Endothelial cell of umbilical vein (primary cell): ENCODE data around the gene NPLOC4. TPM values are rescaled to one million over a fixed set of nuclear protein-coding genes. Genes with fewer than 3 reads are reported as not detected.
"Not testable (repeated sequence)": the region's sequence is repeated elsewhere in the genome, so short reads cannot be mapped to it uniquely, and the experiment has no call there.

Source experiments
- BruUV-seq: library from RNA; stranded (reverse); fragments of 400-500 nt; replicated peaks from 2 replicates; lab custom pipeline; 2021; lab: Mats Ljungman, UMichigan
- CTCF ChIA-PET: fragments of 300-600, 350-600 bp; sonication (Branson Sonifier 250); formaldehyde crosslinking; loops from one replicate; lab custom pipeline; 2021; ENCODE audit warnings: antibody characterized with exemption, inconsistent platforms; lab: Charles Lee
- POLR2A ChIA-PET: fragments of 300-600, 350-600 bp; sonication (Branson Sonifier 250); formaldehyde crosslinking; loops from one replicate; lab custom pipeline; 2021; ENCODE audit warnings: antibody characterized with exemption, inconsistent platforms; lab: Charles Lee
- DNase-seq: peaks from one replicate; pipeline ENCODE4 v3.0.0-alpha.2; 2011; ENCODE audit warnings: low read depth, low spot score
- FAIRE-seq: peaks from 2 replicates; lab custom pipeline; 2011; peaks lifted over from hg19 to GRCh38; lab: Jason Lieb, UNC
- H2AFZ ChIP-seq: 2 replicates; pipeline ENCODE4 v1.6.0; 2012; ENCODE audit warnings: low read depth, low read length, control low read depth, inconsistent platforms
- H3K27ac ChIP-seq: 2 replicates; pipeline ENCODE4 v1.5.1; 2011; ENCODE audit warnings: low read depth, mild to moderate bottlenecking, control low read depth, low read length, moderate library complexity; ENCODE audit not compliant: insufficient read depth
- H3K27me3 ChIP-seq, 2 experiments: 2 replicates each; pipeline versions ENCODE4 v1.6.0 to v1.6.1; 2011; ENCODE audit warnings: low read length in 2 of 2, mixed read lengths in 1 of 2; ENCODE audit not compliant: control insufficient read depth in 2 of 2, insufficient read depth in 2 of 2
- H3K36me3 ChIP-seq, 2 experiments: 2 replicates in 1 of 2; 3 replicates in 1 of 2; pipeline ENCODE4 v1.5.1; 2011; ENCODE audit warnings: low read length in 2 of 2, mild to moderate bottlenecking in 1 of 2, moderate library complexity in 1 of 2; ENCODE audit not compliant: control insufficient read depth in 2 of 2, insufficient read depth in 2 of 2; ENCODE audit errors: extremely low read depth in 1 of 2
- H3K4me1 ChIP-seq: 3 replicates; pipeline ENCODE4 v1.5.1; 2011; ENCODE audit warnings: mild to moderate bottlenecking, low read length; ENCODE audit not compliant: control insufficient read depth, insufficient read depth; ENCODE audit errors: extremely low read depth
- H3K4me2 ChIP-seq: 2 replicates; pipeline ENCODE4 v1.6.1; 2011; ENCODE audit warnings: low read length, control low read depth, mixed read lengths; ENCODE audit not compliant: insufficient read depth
- H3K4me3 ChIP-seq, 3 experiments: fragments of 200-600 bp in 1 of 3; sonication (generic), shearing (Covaris generic) in 1 of 3; replicated peaks in 1 of 3; 2 replicates each; pipeline ENCODE4 v1.5.1; 2011 to 2016; ENCODE audit warnings: control low read depth in 3 of 3, low read length in 3 of 3, mild to moderate bottlenecking in 2 of 3, inconsistent platforms in 1 of 3, low read depth in 1 of 3, moderate library complexity in 1 of 3; ENCODE audit not compliant: insufficient read depth in 1 of 3
- H3K79me2 ChIP-seq: 2 replicates; pipeline ENCODE4 v1.6.0; 2012; ENCODE audit warnings: low read length, inconsistent platforms; ENCODE audit not compliant: control insufficient read depth, insufficient read depth
- H3K9ac ChIP-seq: replicated peaks from 2 replicates; pipeline ENCODE3; 2011; ENCODE audit warnings: low read length, control low read depth; ENCODE audit not compliant: insufficient read depth; ENCODE audit errors: extremely low read depth
- H3K9me1 ChIP-seq: replicated peaks from 3 replicates; pipeline ENCODE4 v1.6.0; 2011; ENCODE audit warnings: mild to moderate bottlenecking, low read length; ENCODE audit not compliant: control insufficient read depth, insufficient read depth; ENCODE audit errors: extremely low read depth
- H3K9me3 ChIP-seq: replicated peaks from 2 replicates; pipeline ENCODE4 v1.5.1; 2012; ENCODE audit warnings: low read length, inconsistent platforms; ENCODE audit not compliant: control insufficient read depth, insufficient read depth
- H4K20me1 ChIP-seq: replicated peaks from 2 replicates; pipeline ENCODE3; 2011; ENCODE audit warnings: mild to moderate bottlenecking, low read length; ENCODE audit not compliant: control insufficient read depth, insufficient read depth; ENCODE audit errors: extremely low read depth
- EZH2 ChIP-seq: IDR thresholded peaks from 2 replicates; pipeline ENCODE4 v1.6.1; 2012; ENCODE audit warnings: borderline replicate concordance, low read depth, mild to moderate bottlenecking, moderate library complexity, low read length, inconsistent platforms; ENCODE audit not compliant: severe bottlenecking
- FOS ChIP-seq: IDR thresholded peaks from 2 replicates; pipeline ENCODE4 v1.6.1; 2011; ENCODE audit warnings: mild to moderate bottlenecking, low read length, moderate library complexity, borderline replicate concordance; ENCODE audit not compliant: insufficient read depth
- GATA2 ChIP-seq: IDR thresholded peaks from 2 replicates; pipeline ENCODE4 v1.7.0; 2011; ENCODE audit warnings: low read depth, mild to moderate bottlenecking, moderate library complexity, mixed read lengths, low read length; ENCODE audit not compliant: insufficient read length, insufficient read depth
- JUN ChIP-seq: IDR thresholded peaks from 2 replicates; pipeline ENCODE4 v1.6.1; 2011; ENCODE audit warnings: borderline replicate concordance, low read depth; ENCODE audit not compliant: insufficient read length, insufficient read depth
- MYC ChIP-seq: IDR thresholded peaks from one replicate; pipeline ENCODE4 v1.6.1; 2011; ENCODE audit warnings: mild to moderate bottlenecking, low read depth, low read length
- POLR2A ChIP-seq: IDR thresholded peaks from 2 replicates; pipeline ENCODE4 v1.6.1; 2012; ENCODE audit warnings: low read depth, mild to moderate bottlenecking, control low read depth, low read length
- POLR2AphosphoS5 ChIP-seq: IDR thresholded peaks from 2 replicates; pipeline ENCODE4 v1.6.1; 2012; ENCODE audit warnings: low read depth, mild to moderate bottlenecking, control low read depth, low read length, moderate library complexity; ENCODE audit not compliant: insufficient read depth
- dilution Hi-C: fragments of 300-500 bp; cut with MboI; formaldehyde crosslinking; loops from one replicate; pipeline ENCODE4 v1.15.0; 2019; ENCODE audit warnings: low sequenced_read_pairs; ENCODE audit not compliant: extremely low pct_ligation_motif_present
- intact Hi-C: fragments of 100-400 bp; cut with micrococcal nuclease; formaldehyde crosslinking; loops from one replicate; pipeline ENCODE4 v1.10.0; 2022
- polyA plus RNA-seq, 4 experiments: library from polyadenylated mRNA; depleted of rRNA in 3 of 4; stranded (reverse) in 3 of 4; unstranded in 1 of 4; fragments of >200 nt; gene quantifications; 2 replicates each; pipeline versions ENCODE4 v1.2.1 to v1.2.3, GENCODE V29; 2011 to 2012; ENCODE audit warnings: missing spikeins in 1 of 4
- total RNA-seq: library from RNA; stranded (reverse); gene quantifications from 2 replicates; pipeline ENCODE4 v1.2.3, GENCODE V29; 2021
- TF ChIP-seq, protein P1 (sequence below), 2 donors: IDR thresholded peaks; 1 replicate in 1 of 2; 2 replicates in 1 of 2; pipeline ENCODE4 v1.5.1; 2011; ENCODE audit warnings: low read length in 2 of 2, mild to moderate bottlenecking in 2 of 2, moderate library complexity in 2 of 2, control low read depth in 1 of 2, inconsistent platforms in 1 of 2, low read depth in 1 of 2; ENCODE audit not compliant: insufficient read depth in 1 of 2; ENCODE audit errors: extremely low read depth in 1 of 2
- TF ChIP-seq, protein P2 (sequence below): IDR thresholded peaks from 2 replicates; pipeline ENCODE4 v1.6.1; 2011; ENCODE audit not compliant: insufficient read depth, insufficient read length

Gene NPLOC4
- total and polyA plus RNA-seq, 2 donors (not counting 3 experiments of a cell fraction or from before 2014, with no cell fraction given), result 150 to 175 TPM

DNA sequence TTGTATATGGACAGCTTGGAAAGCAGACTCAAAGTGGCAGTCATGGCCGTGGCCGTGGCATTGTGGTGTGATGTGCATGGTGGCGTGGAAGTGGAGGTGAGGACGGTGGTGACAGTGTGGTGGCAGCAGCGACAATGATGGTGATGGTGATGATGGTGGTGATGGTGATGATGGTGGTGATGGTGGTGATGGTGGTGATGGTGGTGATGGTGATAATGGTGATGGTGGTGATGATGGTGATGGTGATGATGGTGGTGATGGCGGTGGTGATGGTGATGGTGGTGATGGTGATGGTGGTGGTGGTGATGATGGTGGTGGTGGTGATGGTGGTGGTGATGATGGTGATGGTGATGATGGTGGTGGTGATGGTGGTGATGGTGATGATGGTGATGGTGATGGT is 105.9 kb downstream of the NPLOC4 start:
- intact Hi-C loops, H3K4me1 ChIP-seq, H3K27ac ChIP-seq, H3K9me1 ChIP-seq, POLR2A ChIA-PET, H3K9ac ChIP-seq, H3K9me3 ChIP-seq, FAIRE-seq, H3K79me2 ChIP-seq, H4K20me1 ChIP-seq, H3K4me3 ChIP-seq, CTCF ChIA-PET, H2AFZ ChIP-seq, H3K36me3 ChIP-seq, H3K27me3 ChIP-seq, H3K4me2 ChIP-seq, DNase-seq, dilution Hi-C loops: not testable (repeated sequence)
- BruUV-seq, result TSS peak; percentile 9

DNA sequence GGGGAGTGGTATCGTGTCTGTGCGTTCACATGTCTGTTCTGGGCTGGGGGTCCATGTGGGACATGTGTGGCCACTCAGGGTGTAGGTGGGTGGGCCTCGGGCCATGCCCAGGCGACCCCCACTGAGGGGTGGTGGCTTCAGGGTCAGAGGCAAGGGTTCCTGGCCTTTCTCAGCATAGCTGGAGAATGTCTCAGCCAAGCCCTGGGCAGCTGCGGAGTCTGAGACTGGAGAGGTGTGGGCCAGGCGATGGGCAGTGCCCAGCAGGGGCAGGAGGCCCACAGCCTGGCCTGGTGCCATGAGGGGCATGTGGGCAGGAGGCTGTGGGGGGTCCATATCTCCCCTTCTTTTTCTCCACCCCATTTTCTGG is 107.5 kb downstream of the NPLOC4 start:
- Histone ChIP-seq H3K4me3 (no peak overlapping the region), H3K27me3 (no peaks in the 10 kb centered on the region), H3K4me1 (no peaks in the 10 kb centered on the region), H3K9me3 (no peaks in the 10 kb centered on the region), H3K9me1 (no peaks in the 10 kb centered on the region), H3K9ac (no peak overlapping the region), H3K36me3 (no peaks in the 10 kb centered on the region), H3K4me2 (no peak overlapping the region), H3K79me2 (no peaks in the 10 kb centered on the region), H4K20me1 (no peaks in the 10 kb centered on the region), H3K27ac (no peak overlapping the region), H2AFZ (no peak overlapping the region)
- dilution Hi-C loops (no loop called here), intact Hi-C loops (no loop called here)
- DNase-seq, result no peak
- no peak for TF ChIP-seq FOS
- TF ChIP-seq POLR2AphosphoS5, result no peak
- TF ChIP-seq, protein P1, sequence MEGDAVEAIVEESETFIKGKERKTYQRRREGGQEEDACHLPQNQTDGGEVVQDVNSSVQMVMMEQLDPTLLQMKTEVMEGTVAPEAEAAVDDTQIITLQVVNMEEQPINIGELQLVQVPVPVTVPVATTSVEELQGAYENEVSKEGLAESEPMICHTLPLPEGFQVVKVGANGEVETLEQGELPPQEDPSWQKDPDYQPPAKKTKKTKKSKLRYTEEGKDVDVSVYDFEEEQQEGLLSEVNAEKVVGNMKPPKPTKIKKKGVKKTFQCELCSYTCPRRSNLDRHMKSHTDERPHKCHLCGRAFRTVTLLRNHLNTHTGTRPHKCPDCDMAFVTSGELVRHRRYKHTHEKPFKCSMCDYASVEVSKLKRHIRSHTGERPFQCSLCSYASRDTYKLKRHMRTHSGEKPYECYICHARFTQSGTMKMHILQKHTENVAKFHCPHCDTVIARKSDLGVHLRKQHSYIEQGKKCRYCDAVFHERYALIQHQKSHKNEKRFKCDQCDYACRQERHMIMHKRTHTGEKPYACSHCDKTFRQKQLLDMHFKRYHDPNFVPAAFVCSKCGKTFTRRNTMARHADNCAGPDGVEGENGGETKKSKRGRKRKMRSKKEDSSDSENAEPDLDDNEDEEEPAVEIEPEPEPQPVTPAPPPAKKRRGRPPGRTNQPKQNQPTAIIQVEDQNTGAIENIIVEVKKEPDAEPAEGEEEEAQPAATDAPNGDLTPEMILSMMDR (IDR thresholded peaks at IDR 0.05; ENCODE audit: extremely low read depth in 1 of 2, insufficient read depth in 1 of 2, low read depth in 1 of 2, low read length in 2 of 2), result no peak
- TF ChIP-seq, protein P2, sequence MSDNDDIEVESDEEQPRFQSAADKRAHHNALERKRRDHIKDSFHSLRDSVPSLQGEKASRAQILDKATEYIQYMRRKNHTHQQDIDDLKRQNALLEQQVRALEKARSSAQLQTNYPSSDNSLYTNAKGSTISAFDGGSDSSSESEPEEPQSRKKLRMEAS, result no peak
- no peak for TF ChIP-seq JUN
- TF ChIP-seq POLR2A, result no peak
- TF ChIP-seq EZH2, result no peak
- no peak for TF ChIP-seq GATA2
- TF ChIP-seq MYC, result no peak
- no TSS peak for BruUV-seq
- POLR2A ChIA-PET, result no interaction called here
- CTCF ChIA-PET, result interaction anchor here (1.8 kb wide), 1 partner anchor 72 kb away, joined by 7 read pairs; no protein-coding TSS in a partner anchor
- no peak for FAIRE-seq
